Smooth muscle cell (in vitro differentiated cells): Measurements from ENCODE around the gene UNC79. TPM values are rescaled to one million over a fixed set of nuclear protein-coding genes. Genes with fewer than 3 reads are reported as not detected.

Source experiments
- DNase-seq: peaks from one replicate; lab custom pipeline; 2025; ENCODE audit not compliant: unreplicated experiment; lab: John Stamatoyannopoulos, UW
- H2AFZ ChIP-seq: fragments of 200-600 bp; sonication (generic); 2 replicates; pipeline ENCODE4 v1.6.0; 2016; ENCODE audit warnings: antibody characterized with exemption, low read depth, mild to moderate bottlenecking
- H3F3A ChIP-seq: fragments of 200-600 bp; sonication (generic); 2 replicates; pipeline ENCODE4 v1.6.0; 2017; ENCODE audit warnings: antibody characterized with exemption, low read depth
- H3K27ac ChIP-seq: fragments of 200-600 bp; sonication (generic); 2 replicates; pipeline ENCODE4 v1.5.1; 2016; ENCODE audit warnings: low read depth, mild to moderate bottlenecking
- H3K27me3 ChIP-seq: fragments of 200-600 bp; sonication (generic); 2 replicates; pipeline ENCODE4 v1.6.1; 2016; ENCODE audit warnings: low read depth, mild to moderate bottlenecking
- H3K36me3 ChIP-seq: fragments of 200-600 bp; sonication (generic); 2 replicates; pipeline ENCODE4 v1.5.1; 2016; ENCODE audit warnings: low read depth
- H3K4me1 ChIP-seq: fragments of 200-600 bp; sonication (generic); 2 replicates; pipeline ENCODE4 v1.5.1; 2016; ENCODE audit warnings: low read depth
- H3K4me2 ChIP-seq: fragments of 200-600 bp; sonication (generic); 2 replicates; pipeline ENCODE4 v1.6.0; 2016; ENCODE audit warnings: mild to moderate bottlenecking
- H3K4me3 ChIP-seq: fragments of 200-600 bp; sonication (generic); 2 replicates; pipeline ENCODE4 v1.5.1; 2016; ENCODE audit warnings: mild to moderate bottlenecking
- H3K79me2 ChIP-seq: fragments of 200-600 bp; sonication (generic); 2 replicates; pipeline ENCODE4 v1.6.0; 2016; ENCODE audit warnings: low read depth, mild to moderate bottlenecking
- H3K9ac ChIP-seq: fragments of 200-600 bp; sonication (generic); 2 replicates; pipeline ENCODE4 v1.6.0; 2016; ENCODE audit warnings: low read depth
- H3K9me3 ChIP-seq: fragments of 200-600 bp; sonication (generic); replicated peaks from 2 replicates; pipeline ENCODE4 v1.5.1; 2016; ENCODE audit warnings: low read depth
- H4K20me1 ChIP-seq: fragments of 200-600 bp; sonication (generic); 2 replicates; pipeline ENCODE4 v1.6.0; 2016; ENCODE audit warnings: low read depth
- CTCF ChIP-seq: fragments of 200-600 bp; sonication (generic); IDR thresholded peaks from 2 replicates; pipeline ENCODE4 v1.5.1; 2017; ENCODE audit warnings: borderline replicate concordance, mild to moderate bottlenecking, antibody characterized with exemption; ENCODE audit not compliant: insufficient read depth, poor library complexity, severe bottlenecking
- WGBS: methylation state at CpG from one replicate; pipeline ENCODE4 v1.1.7; 2016; ENCODE audit warnings: low lambda C conversion rate; 5-methylcytosine and 5-hydroxymethylcytosine counted together
- polyA plus RNA-seq: library from polyadenylated mRNA; unstranded; fragments of >200 nt; fragmentation: Nextera tagmentation; extraction: Ambion mirVana; gene quantifications from 2 replicates; pipeline ENCODE4 v1.2.1, GENCODE V29; 2016
- total RNA-seq: library from RNA; depleted of rRNA; stranded (reverse); fragments of >200 nt; gene quantifications from 2 replicates; pipeline ENCODE4 v1.2.3, GENCODE V29; 2014

UNC79 gene
- total and polyA plus RNA-seq, 2 experiments from 2014 or later = 0.06 to 0.36 TPM

- Histone ChIP-seq H3K4me2 (no peak overlapping the region), H3K79me2 (no peaks in the 10 kb centered on the region), H3K4me3 (no peak overlapping the region), H3K9me3 (no peaks in the 10 kb centered on the region), H3K36me3 (no peaks in the 10 kb centered on the region), H3F3A (no peaks in the 10 kb centered on the region), H4K20me1 (no peaks in the 10 kb centered on the region), H3K27me3 (no peaks in the 10 kb centered on the region), H2AFZ (no peak overlapping the region), H3K9ac (no peak overlapping the region), H3K4me1 (no peaks in the 10 kb centered on the region), H3K27ac (no peak overlapping the region)
- WGBS = 91% methylated on average over 10 of the region's 10 CpGs
- TF ChIP-seq CTCF = no peak
- no peak for DNase-seq
These were observed 151.8 kb downstream of the UNC79 start for GRCh38 chr14:93582516-93582915.

DNA sequence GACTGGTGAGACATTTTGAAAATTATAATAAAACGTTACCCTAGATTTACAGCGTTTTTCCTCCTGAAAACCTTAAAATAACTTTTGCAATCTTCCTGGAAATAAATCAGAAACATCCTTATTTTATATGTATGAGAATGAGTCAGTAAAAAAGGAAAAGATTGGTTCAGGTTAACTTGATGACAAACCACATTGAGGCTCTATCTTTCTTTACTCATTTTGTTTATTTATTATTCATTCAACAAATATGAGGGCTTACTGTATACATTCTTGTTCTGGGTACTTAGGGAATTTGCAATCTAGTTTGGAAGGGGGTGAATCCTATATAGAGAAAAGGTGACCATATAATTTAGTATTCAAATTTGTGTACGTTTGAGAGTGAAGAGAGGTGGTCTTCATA is 156.6 kb downstream of the UNC79 start:
- no peak for DNase-seq
- no peak overlapping the region for H3K9ac ChIP-seq
- H2AFZ ChIP-seq = no peak overlapping the region
- H4K20me1 ChIP-seq = no peaks in the 10 kb centered on the region
- H3F3A ChIP-seq = no peaks in the 10 kb centered on the region
- H3K27me3 ChIP-seq = no peaks in the 10 kb centered on the region
- no peak overlapping the region for H3K4me3 ChIP-seq
- no peak for TF ChIP-seq CTCF
- WGBS = 95% methylated on average over 3 of the region's 3 CpGs
- no peaks in the 10 kb centered on the region for H3K4me1 ChIP-seq
- H3K79me2 ChIP-seq = no peaks in the 10 kb centered on the region
- H3K4me2 ChIP-seq = no peak overlapping the region
- no peaks in the 10 kb centered on the region for H3K36me3 ChIP-seq
- no peaks in the 10 kb centered on the region for H3K9me3 ChIP-seq
- H3K27ac ChIP-seq = no peak overlapping the region

DNA sequence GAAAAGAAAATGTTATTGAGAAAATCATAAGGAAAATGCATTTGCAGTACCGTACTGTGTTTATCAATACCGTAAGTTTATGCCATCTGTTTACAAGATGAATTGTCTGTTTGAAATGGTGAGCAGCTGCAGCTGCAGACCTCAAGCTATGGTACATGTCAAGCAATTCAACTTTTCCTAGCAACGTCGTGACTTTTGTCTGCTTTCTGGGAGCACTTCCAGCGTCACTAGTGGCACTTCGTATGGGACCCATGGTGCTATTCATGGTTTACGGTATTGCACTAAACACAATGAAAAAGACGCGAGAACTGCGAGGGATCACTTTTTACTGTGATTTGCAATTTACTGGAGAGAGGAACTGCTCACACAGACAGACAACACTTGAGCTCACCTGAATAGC is 160.8 kb downstream of the UNC79 start:
- Histone ChIP-seq H3K27ac (no peak overlapping the region), H3K4me2 (no peak overlapping the region), H3K79me2 (no peaks in the 10 kb centered on the region), H3K27me3 (no peaks in the 10 kb centered on the region), H3K36me3 (no peaks in the 10 kb centered on the region), H3F3A (no peaks in the 10 kb centered on the region), H3K9me3 (no peaks in the 10 kb centered on the region), H3K9ac (no peak overlapping the region), H4K20me1 (no peaks in the 10 kb centered on the region), H3K4me3 (no peak overlapping the region), H3K4me1 (no peaks in the 10 kb centered on the region), H2AFZ (no peak overlapping the region)
- no peak for DNase-seq
- no peak for TF ChIP-seq CTCF
- WGBS = 93% methylated on average over 10 of the region's 10 CpGs

- Histone ChIP-seq H4K20me1 (no peaks in the 10 kb centered on the region), H2AFZ (no peak overlapping the region), H3K9ac (no peak overlapping the region), H3K27me3 (no peaks in the 10 kb centered on the region), H3K4me1 (no peaks in the 10 kb centered on the region), H3K9me3 (no peaks in the 10 kb centered on the region), H3K4me2 (no peak overlapping the region), H3K27ac (no peak overlapping the region), H3F3A (no peaks in the 10 kb centered on the region), H3K4me3 (no peak overlapping the region), H3K79me2 (no peaks in the 10 kb centered on the region), H3K36me3 (no peaks in the 10 kb centered on the region)
- WGBS = 69% methylated on average over 3 of the region's 3 CpGs
- TF ChIP-seq CTCF = no peak
- no peak for DNase-seq
These were observed 162.0 kb downstream of the UNC79 start for GRCh38 chr14:93592786-93593185.
